Heart right ventricle (tissue), 16 donors: ENCODE data around the gene PCP2. TPM values are rescaled to one million over a fixed set of nuclear protein-coding genes. Genes with fewer than 3 reads are reported as not detected.

Experiments used
- ATAC-seq, 8 donors: fragments of 200-7000 bp; cut with Tn5 transposase; one replicate each; pipeline ENCODE4 v1.9.1; 2020; ENCODE audit warnings: mild to moderate bottlenecking in 8 of 8, moderate library complexity in 8 of 8, moderate number of reproducible peaks in 1 of 8
- DNase-seq, 2 donors: peaks; one replicate each; pipeline ENCODE4 v3.0.0-alpha.2; 2020
- H3K27ac ChIP-seq, 10 donors: fragments of 200-600 bp; sonication (generic) in 2 of 10; one replicate each; pipeline versions ENCODE4 v1.5.0 to v1.8.0; 2020 to 2022; ENCODE audit warnings: mild to moderate bottlenecking in 3 of 10
- H3K27me3 ChIP-seq, 7 donors: fragments of 200-600 bp; one replicate each; pipeline ENCODE4 v1.8.0; 2021 to 2022; ENCODE audit warnings: mild to moderate bottlenecking in 2 of 7
- H3K36me3 ChIP-seq, 9 donors: fragments of 200-600 bp; sonication (generic) in 1 of 9; one replicate each; pipeline versions ENCODE4 v1.5.0 to v1.8.0; 2020 to 2022; ENCODE audit warnings: mild to moderate bottlenecking in 2 of 9
- H3K4me1 ChIP-seq, 9 donors: fragments of 200-600 bp; sonication (generic) in 1 of 9; one replicate each; pipeline versions ENCODE4 v1.5.0 to v1.8.0; 2020 to 2022; ENCODE audit warnings: mild to moderate bottlenecking in 4 of 9
- H3K4me3 ChIP-seq, 10 donors: fragments of 200-600 bp; sonication (generic) in 2 of 10; one replicate each; pipeline versions ENCODE4 v1.5.0 to v1.8.0; 2020 to 2022; ENCODE audit warnings: mild to moderate bottlenecking in 7 of 10, moderate library complexity in 2 of 10
- H3K9me3 ChIP-seq, 11 donors: fragments of 200-600 bp in 10 of 11; sonication (generic) in 2 of 11; one replicate each; pipeline versions ENCODE4 v1.5.0 to v1.8.0; 2013 to 2022; ENCODE audit warnings: mild to moderate bottlenecking in 2 of 11, control low read depth in 1 of 11, moderate library complexity in 1 of 11
- CTCF ChIP-seq, 9 donors: fragments of 200-600 bp; sonication (generic) in 2 of 9; IDR thresholded peaks; one replicate each; pipeline versions ENCODE4 v1.5.0 to v1.8.0; 2021 to 2022; ENCODE audit warnings: antibody characterized with exemption in 9 of 9, mild to moderate bottlenecking in 5 of 9, moderate library complexity in 1 of 9
- WGBS, 2 donors: extraction: QIAGEN DNeasy Blood & Tissue Kit; methylation state at CpG; one replicate each; pipeline ENCODE4 v1.1.7; 2013; ENCODE audit warnings: inconsistent platforms in 1 of 2; 5-methylcytosine and 5-hydroxymethylcytosine counted together
- intact Hi-C, 10 donors: fragments of 100-400 bp; cut with DNase I; formaldehyde crosslinking; loops; one replicate each; pipeline versions ENCODE4 v1.11.1 to v1.14.2; 2022
- polyA plus RNA-seq, 2 donors: library from polyadenylated mRNA; stranded (reverse); fragments of 200-250 nt; gene quantifications; one replicate each; pipeline ENCODE4 v1.2.3, GENCODE V29; 2013
- total RNA-seq, 10 donors: library from RNA; stranded (reverse); fragmentation: NEBNext Ultra II Directional in 3 of 10; extraction: Animal tissue kit (Norgen Biotek cat#: 25700) in 3 of 10; gene quantifications; one replicate each; pipeline versions ENCODE4 v1.2.1 to v1.2.4, GENCODE V29; 2021 to 2023
- donor health status: Arrhythmogenic right ventricular cardiomyopathy.
- donor health status: ischemic (EF 13 %, LVEDD 7.1; RV severe dilation, severe dysfunction).
- donor health status: healthy with polysubstance abuse.
- donor health status: DM: no; HTN: yes; CAD: no.
- donor health status: DM: no; HTN: no; CAD: no.
- donor health status: ischemic (EF 25% LVEDD 6.9; RV normal size, moderate dysfunction).
- donor health status: ischemic (EF 25% LVEDD 5.7; RV mildly dilated, moderate dysfunction).
- donor health status: healthy.
- donor health status: DM: yes; HTN: yes; CAD: no.
- donor health status: Ischemic cardiomyopathy.
- donor health status: ischemic (EF 35%, LVEDD 5.7; RV mildly dilated, moderate dysfunction).
- donor health status: nonischemic (EF 11% LVEDD 7.7; RV severe dilation, severe dysfunction).
- donor health status: DM: yes; HTN: yes; CAD: no.
- donor health status: PGD.
- donor health status: ischemic (EF 29% LVEDD 5.4; RV normal size, mild dysfunction).
- donor health status: nonischemic (EF 23%, LVEDD 6.1; RV moderate dilation, normal function).

The PCP2 gene
- total and polyA plus RNA-seq, 12 donors, result 0.35 to 3.8 (median 1.6) TPM; not detected in 2

GRCh38 chr19:7642295-7643030, 8.9 kb upstream of the PCP2 start:
- intact Hi-C loops, result no loop called here
- Histone ChIP-seq H3K27me3 (peaks cover 4 to 39% (median 25%) of the 10 kb centered on the region in 7 donors), H3K4me1 (peaks cover 0 to 16% (median 0%) of the 10 kb centered on the region in 9 donors), H3K36me3 (peaks cover 0 to 33% (median 0%) of the 10 kb centered on the region in 9 donors), H3K9me3 (no peaks in the 10 kb centered on the region), H3K27ac (no peak overlapping the region), H3K4me3 (no peak overlapping the region)
- 89 to 90% methylated on average over 27 of the region's 27 CpGs for WGBS, 2 donors
- DNase-seq, result no peak
- no peak for TF ChIP-seq CTCF (IDR thresholded peaks at IDR 0.05)
- ATAC-seq, result no peak

- no peak for ATAC-seq
- WGBS, 2 donors, result 82 to 87% methylated on average over 43 of the region's 43 CpGs
- H3K4me3 ChIP-seq, result no peak overlapping the region
These were observed 8.1 kb upstream of the PCP2 start for GRCh38 chr19:7641290-7642276.

GRCh38 chr19:7640803-7641202, 7.3 kb upstream of the PCP2 start:
- Histone ChIP-seq H3K36me3 (peaks cover 0 to 20% (median 0%) of the 10 kb centered on the region in 9 donors), H3K9me3 (no peaks in the 10 kb centered on the region), H3K27ac (no peak overlapping the region), H3K4me1 (peaks cover 0 to 26% (median under 1%) of the 10 kb centered on the region in 9 donors), H3K27me3 (peaks cover 4 to 42% (median 27%) of the 10 kb centered on the region in 7 donors), H3K4me3 (no peak overlapping the region)
- WGBS, 2 donors, result 86 to 95% methylated on average over 11 of the region's 11 CpGs
- intact Hi-C loops, result no loop called here
- DNase-seq (no peak), ATAC-seq (no peak)
- TF ChIP-seq CTCF (IDR thresholded peaks at IDR 0.05), result no peak

More at GRCh38 chr19:7641290-7642276, 8.1 kb upstream of the PCP2 start:
- Histone ChIP-seq H3K27ac (no peak overlapping the region), H3K9me3 (no peaks in the 10 kb centered on the region), H3K27me3 (peaks cover 4 to 39% (median 29%) of the 10 kb centered on the region in 7 donors), H3K36me3 (peaks cover 0 to 26% (median 0%) of the 10 kb centered on the region in 9 donors), H3K4me1 (peaks cover 0 to 18% (median 0%) of the 10 kb centered on the region in 9 donors)
- TF ChIP-seq CTCF (IDR thresholded peaks at IDR 0.05), result no peak
- DNase-seq, result no peak
- intact Hi-C loops, result no loop called here

GRCh38 chr19:7639863-7640348, 6.4 kb upstream of the PCP2 start:
- peaks cover 4 to 42% (median 27%) of the 10 kb centered on the region in 7 donors for H3K27me3 ChIP-seq
- no peak for ATAC-seq
- H3K4me1 ChIP-seq, result peaks cover 0 to 26% (median 3%) of the 10 kb centered on the region in 9 donors
- H3K27ac ChIP-seq, result no peak overlapping the region
- DNase-seq, result no peak
- no peak for TF ChIP-seq CTCF (IDR thresholded peaks at IDR 0.05)
- peaks cover 0 to 20% (median 0%) of the 10 kb centered on the region in 9 donors for H3K36me3 ChIP-seq
- WGBS, 2 donors, result 96 to 97% methylated on average over 13 of the region's 13 CpGs
- H3K9me3 ChIP-seq, result no peaks in the 10 kb centered on the region
- intact Hi-C loops, result no loop called here
- no peak overlapping the region for H3K4me3 ChIP-seq
